ENCODE measurements around the gene ACOT11.

- TF ChIP-seq PKNOX1 (IDR thresholded peaks at IDR 0.05) (no peak), ARNT (IDR thresholded peaks at IDR 0.05) (no peak), ZNF384 (IDR thresholded peaks at IDR 0.05) (no peak)
Observed at GRCh38 chr1:54500107-54500431, 48.0 kb upstream of the ACOT11 start.

Data from HEK293T (cell line).